HUES48 (cell line): ENCODE measurements around the gene FLVCR2.
"Not testable (repeated sequence)": the region's sequence is repeated elsewhere in the genome, so short reads cannot be mapped to it uniquely, and the experiment has no call there.

Source experiments
- H3K27ac ChIP-seq: one replicate; pipeline ENCODE4 v1.7.0; 2013; ENCODE audit warnings: low read depth, low read length, inconsistent platforms
- H3K27me3 ChIP-seq: 2 replicates; pipeline ENCODE4 v1.6.1; 2013; ENCODE audit warnings: mild to moderate bottlenecking, low read length; ENCODE audit not compliant: control insufficient read depth, insufficient read depth
- H3K36me3 ChIP-seq: 2 replicates; pipeline ENCODE4 v1.6.1; 2013; ENCODE audit warnings: low read length; ENCODE audit not compliant: control insufficient read depth, insufficient read depth
- H3K4me1 ChIP-seq: 2 replicates; pipeline ENCODE4 v1.6.1; 2013; ENCODE audit warnings: mild to moderate bottlenecking, low read length; ENCODE audit not compliant: control insufficient read depth, insufficient read depth
- H3K4me3 ChIP-seq: 2 replicates; pipeline ENCODE4 v1.5.1; 2013; ENCODE audit warnings: mild to moderate bottlenecking, low read depth, low read length
- H3K9ac ChIP-seq: 2 replicates; pipeline ENCODE4 v1.6.1; 2013; ENCODE audit warnings: mild to moderate bottlenecking, low read depth, low read length, moderate library complexity
- H3K9me3 ChIP-seq: 2 replicates; pipeline ENCODE4 v1.6.1; 2013; ENCODE audit warnings: low read length; ENCODE audit not compliant: control insufficient read depth, insufficient read depth

The FLVCR2 gene

GRCh38 chr14:75662966-75663365 is 84.5 kb downstream of the FLVCR2 start:
- Histone ChIP-seq H3K4me3 (no peak overlapping the region), H3K36me3 (peaks cover 38% of the 10 kb centered on the region), H3K4me1 (no peaks in the 10 kb centered on the region; the same call in 1 of the 2 replicates)

GRCh38 chr14:75667099-75667765 is 88.8 kb downstream of the FLVCR2 start:
- peaks cover 68% of the 10 kb centered on the region for H3K36me3 ChIP-seq
- H3K4me3 ChIP-seq: no peak overlapping the region
- no peak overlapping the region for H3K27ac ChIP-seq
- no peak overlapping the region for H3K9ac ChIP-seq
- H3K4me1 ChIP-seq: no peaks in the 10 kb centered on the region
- no peaks in the 10 kb centered on the region for H3K27me3 ChIP-seq
- no peaks in the 10 kb centered on the region for H3K9me3 ChIP-seq

More at GRCh38 chr14:75662966-75663365, 84.5 kb downstream of the FLVCR2 start:
- Histone ChIP-seq H3K9ac (no peak overlapping the region), H3K27ac (no peak overlapping the region), H3K27me3 (no peaks in the 10 kb centered on the region), H3K9me3 (no peaks in the 10 kb centered on the region)

GRCh38 chr14:75672605-75673192 is 94.3 kb downstream of the FLVCR2 start:
- Histone ChIP-seq H3K27me3 (no peaks in the 10 kb centered on the region), H3K4me3 (no peak overlapping the region), H3K27ac (no peak overlapping the region), H3K9ac (no peak overlapping the region), H3K4me1 (no peaks in the 10 kb centered on the region), H3K9me3 (no peaks in the 10 kb centered on the region), H3K36me3 (peaks cover 36% of the 10 kb centered on the region)

GRCh38 chr14:75673345-75674035 is 95.1 kb downstream of the FLVCR2 start:
- Histone ChIP-seq H3K9me3 (no peaks in the 10 kb centered on the region), H3K4me1 (no peaks in the 10 kb centered on the region), H3K9ac (no peak overlapping the region), H3K4me3 (no peak overlapping the region), H3K27ac (no peak overlapping the region), H3K27me3 (no peaks in the 10 kb centered on the region), H3K36me3 (peaks cover 32% of the 10 kb centered on the region)

GRCh38 chr14:75675265-75675960 is 97.0 kb downstream of the FLVCR2 start:
- Histone ChIP-seq H3K9ac (no peak overlapping the region), H3K9me3 (no peaks in the 10 kb centered on the region), H3K4me3 (no peak overlapping the region), H3K27ac (no peak overlapping the region), H3K27me3 (no peaks in the 10 kb centered on the region), H3K4me1 (no peaks in the 10 kb centered on the region), H3K36me3 (peaks cover 13% of the 10 kb centered on the region)

GRCh38 chr14:75685910-75686309 is 107.5 kb downstream of the FLVCR2 start:
- Histone ChIP-seq H3K4me3 (no peak overlapping the region), H3K4me1 (no peaks in the 10 kb centered on the region), H3K27ac (no peak overlapping the region), H3K27me3 (no peaks in the 10 kb centered on the region), H3K36me3 (peaks cover 47% of the 10 kb centered on the region), H3K9me3 (no peaks in the 10 kb centered on the region), H3K9ac (no peak overlapping the region)

GRCh38 chr14:75689012-75689411 is 110.6 kb downstream of the FLVCR2 start:
- H3K27ac ChIP-seq: no peak overlapping the region
- no peak overlapping the region for H3K4me3 ChIP-seq
- no peak overlapping the region for H3K9ac ChIP-seq
- H3K36me3 ChIP-seq: peaks cover 53% of the 10 kb centered on the region
- H3K4me1 ChIP-seq: no peaks in the 10 kb centered on the region
- H3K27me3 ChIP-seq: no peaks in the 10 kb centered on the region
- no peaks in the 10 kb centered on the region; the same call in 1 of the 2 replicates for H3K9me3 ChIP-seq

- Histone ChIP-seq H3K4me3 (no peak overlapping the region), H3K27me3 (no peaks in the 10 kb centered on the region), H3K4me1 (no peaks in the 10 kb centered on the region), H3K9me3 (no peaks in the 10 kb centered on the region; the same call in 1 of the 2 replicates), H3K36me3 (peaks cover 53% of the 10 kb centered on the region), H3K27ac (no peak overlapping the region), H3K9ac (no peak overlapping the region)
These were observed 111.6 kb downstream of the FLVCR2 start for GRCh38 chr14:75690010-75690409.

GRCh38 chr14:75695025-75695424 is 116.6 kb downstream of the FLVCR2 start:
- not testable (repeated sequence) for H3K4me3 ChIP-seq, H3K9ac ChIP-seq, H3K4me1 ChIP-seq, H3K9me3 ChIP-seq, H3K27ac ChIP-seq, H3K27me3 ChIP-seq
- H3K36me3 ChIP-seq: peaks cover 77% of the 10 kb centered on the region

- peaks cover 73% of the 10 kb centered on the region for H3K36me3 ChIP-seq
- no peak overlapping the region for H3K9ac ChIP-seq
- H3K9me3 ChIP-seq: no peaks in the 10 kb centered on the region; the same call in 1 of the 2 replicates
- no peaks in the 10 kb centered on the region for H3K4me1 ChIP-seq
- no peaks in the 10 kb centered on the region for H3K27me3 ChIP-seq
- H3K27ac ChIP-seq: no peak overlapping the region
- H3K4me3 ChIP-seq: no peak overlapping the region
These were observed 119.0 kb downstream of the FLVCR2 start for GRCh38 chr14:75697386-75697785.
